ENCODE data around the gene STAC. TPM values are rescaled to one million over a fixed set of nuclear protein-coding genes. Genes with fewer than 3 reads are reported as not detected.
"Not testable (repeated sequence)": the region's sequence is repeated elsewhere in the genome, so short reads cannot be mapped to it uniquely, and the experiment has no call there.

STAC gene
- total RNA-seq, 4 donors from 2014 or later, result 0.45 to 5.1 (median 0.63) TPM

DNA sequence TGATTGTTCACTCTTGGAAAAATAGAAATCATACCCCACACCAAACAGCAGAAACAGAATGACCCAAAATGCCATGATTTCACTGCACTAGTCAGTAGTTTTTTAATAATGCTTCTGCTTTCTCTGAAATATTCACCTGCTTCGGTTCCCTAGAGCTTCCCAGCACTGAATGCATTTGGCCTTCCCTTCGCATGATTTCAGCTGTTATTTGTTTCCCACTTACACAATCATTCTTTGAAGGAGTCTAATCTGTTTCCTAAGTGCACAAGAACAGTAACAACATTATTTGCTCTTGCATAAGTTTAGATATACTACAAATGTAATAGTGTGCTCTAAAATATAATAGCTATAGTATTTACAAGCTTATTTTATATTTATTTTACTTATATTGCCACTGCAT, 178.7 kb downstream of the STAC start:
- no peaks in the 10 kb centered on the region for H3K4me1 ChIP-seq
- no peaks in the 10 kb centered on the region for H3K9me3 ChIP-seq
- H3K27ac ChIP-seq, result no peak overlapping the region
- 69% methylated on average over 2 of the region's 2 CpGs for WGBS
- no peak for TF ChIP-seq POLR2AphosphoS5 (IDR thresholded peaks at IDR 0.05)
- TF ChIP-seq, protein P1, sequence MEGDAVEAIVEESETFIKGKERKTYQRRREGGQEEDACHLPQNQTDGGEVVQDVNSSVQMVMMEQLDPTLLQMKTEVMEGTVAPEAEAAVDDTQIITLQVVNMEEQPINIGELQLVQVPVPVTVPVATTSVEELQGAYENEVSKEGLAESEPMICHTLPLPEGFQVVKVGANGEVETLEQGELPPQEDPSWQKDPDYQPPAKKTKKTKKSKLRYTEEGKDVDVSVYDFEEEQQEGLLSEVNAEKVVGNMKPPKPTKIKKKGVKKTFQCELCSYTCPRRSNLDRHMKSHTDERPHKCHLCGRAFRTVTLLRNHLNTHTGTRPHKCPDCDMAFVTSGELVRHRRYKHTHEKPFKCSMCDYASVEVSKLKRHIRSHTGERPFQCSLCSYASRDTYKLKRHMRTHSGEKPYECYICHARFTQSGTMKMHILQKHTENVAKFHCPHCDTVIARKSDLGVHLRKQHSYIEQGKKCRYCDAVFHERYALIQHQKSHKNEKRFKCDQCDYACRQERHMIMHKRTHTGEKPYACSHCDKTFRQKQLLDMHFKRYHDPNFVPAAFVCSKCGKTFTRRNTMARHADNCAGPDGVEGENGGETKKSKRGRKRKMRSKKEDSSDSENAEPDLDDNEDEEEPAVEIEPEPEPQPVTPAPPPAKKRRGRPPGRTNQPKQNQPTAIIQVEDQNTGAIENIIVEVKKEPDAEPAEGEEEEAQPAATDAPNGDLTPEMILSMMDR (IDR thresholded peaks at IDR 0.05), result no peak
- no peak overlapping the region for H3K4me3 ChIP-seq
- no peaks in the 10 kb centered on the region for H3K27me3 ChIP-seq
- no peaks in the 10 kb centered on the region for H3K36me3 ChIP-seq
- DNase-seq (ENCODE audit: low spot score in 2 of 2), result no peak

DNA sequence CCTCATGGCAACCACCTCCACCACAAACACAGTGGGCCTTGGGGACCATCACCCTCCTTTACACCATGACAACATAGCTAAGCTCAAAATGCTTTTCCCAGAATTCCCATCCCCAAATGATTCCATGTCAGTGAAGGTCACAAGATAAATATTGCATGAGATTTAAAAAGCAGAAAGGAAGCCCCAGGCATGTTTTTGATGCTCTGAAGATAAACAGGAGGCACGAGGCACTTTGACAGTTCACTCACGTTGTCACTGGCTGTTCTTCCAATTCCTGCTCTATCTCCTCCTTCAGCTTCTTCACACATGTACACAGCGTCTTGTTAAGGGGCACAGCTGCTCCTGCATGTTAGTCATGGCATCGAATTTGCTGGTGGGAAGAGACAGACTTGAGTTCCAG, 180.4 kb downstream of the STAC start:
- Histone ChIP-seq H3K4me3 (no peak overlapping the region), H3K36me3 (no peaks in the 10 kb centered on the region), H3K4me1 (no peaks in the 10 kb centered on the region), H3K9me3 (no peaks in the 10 kb centered on the region), H3K27ac (no peak overlapping the region), H3K27me3 (no peaks in the 10 kb centered on the region)
- WGBS, result 53% methylated on average over 4 of the region's 4 CpGs
- DNase-seq (ENCODE audit: low spot score in 2 of 2), result no peak
- TF ChIP-seq EP300 (IDR thresholded peaks at IDR 0.05), result no peak
- TF ChIP-seq, protein P1 (IDR thresholded peaks at IDR 0.05), result no peak
- no peak for TF ChIP-seq POLR2AphosphoS5 (IDR thresholded peaks at IDR 0.05)
- no peak for TF ChIP-seq POLR2A (IDR thresholded peaks at IDR 0.05)

DNA sequence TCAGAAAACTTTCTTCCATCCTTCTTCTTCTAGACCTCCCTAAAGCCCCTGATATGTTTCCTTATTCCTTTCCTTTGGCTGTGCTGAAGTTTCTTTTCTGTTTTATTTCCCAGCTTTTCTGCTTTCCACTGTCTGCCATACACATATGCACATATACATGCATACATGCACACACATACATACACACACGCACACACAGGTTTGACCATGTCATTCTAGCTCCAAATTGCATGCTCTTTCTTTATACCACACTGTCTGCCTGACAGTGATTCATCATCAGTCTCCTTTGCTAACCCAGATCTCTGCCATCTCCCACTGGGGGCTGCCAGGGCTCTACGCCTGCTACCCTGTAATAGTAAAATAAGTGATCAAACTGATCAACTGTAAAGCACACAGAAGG, 181.3 kb downstream of the STAC start:
- no peak for TF ChIP-seq POLR2A (IDR thresholded peaks at IDR 0.05)
- TF ChIP-seq POLR2AphosphoS5 (IDR thresholded peaks at IDR 0.05), result no peak
- TF ChIP-seq EP300 (IDR thresholded peaks at IDR 0.05), result no peak
- TF ChIP-seq, protein P1 (IDR thresholded peaks at IDR 0.05), result no peak
- no peaks in the 10 kb centered on the region for H3K4me1 ChIP-seq
- no peaks in the 10 kb centered on the region for H3K9me3 ChIP-seq
- no peak overlapping the region for H3K4me3 ChIP-seq
- no peaks in the 10 kb centered on the region for H3K36me3 ChIP-seq
- WGBS, result 88% methylated on average over 2 of the region's 2 CpGs
- no peaks in the 10 kb centered on the region for H3K27me3 ChIP-seq
- no peak overlapping the region for H3K27ac ChIP-seq
- DNase-seq (ENCODE audit: low spot score in 2 of 2), result no peak

DNA sequence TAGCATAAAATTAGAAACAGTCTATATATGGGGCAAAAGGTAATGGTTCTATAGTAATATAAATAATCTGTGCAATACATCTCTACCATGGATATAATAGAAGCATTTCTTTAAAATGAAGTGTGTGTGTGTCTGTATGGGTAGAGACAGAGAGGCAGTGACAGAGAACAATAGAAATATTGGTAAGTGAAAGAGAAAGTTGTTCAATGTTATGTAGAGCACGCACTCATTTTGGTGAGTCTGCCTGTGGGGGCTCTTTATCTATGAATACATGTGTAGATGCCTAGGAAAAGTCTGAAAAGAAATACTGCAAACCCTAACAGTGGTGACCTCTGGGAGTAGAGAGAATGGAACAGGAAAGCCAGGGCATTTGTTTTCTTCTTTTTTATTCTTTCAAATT, 182.6 kb downstream of the STAC start:
- Histone ChIP-seq H3K9me3 (peaks cover 3% of the 10 kb centered on the region), H3K36me3 (no peaks in the 10 kb centered on the region), H3K4me3 (no peak overlapping the region), H3K27ac (no peak overlapping the region), H3K4me1 (no peaks in the 10 kb centered on the region), H3K27me3 (no peaks in the 10 kb centered on the region)
- 52% methylated on average over 1 of the region's 1 CpG for WGBS
- TF ChIP-seq POLR2A (IDR thresholded peaks at IDR 0.05) (no peak), POLR2AphosphoS5 (IDR thresholded peaks at IDR 0.05) (no peak), EP300 (IDR thresholded peaks at IDR 0.05) (no peak)
- TF ChIP-seq, protein P1 (IDR thresholded peaks at IDR 0.05), result no peak
- no peak for DNase-seq (ENCODE audit: low spot score in 2 of 2)

DNA sequence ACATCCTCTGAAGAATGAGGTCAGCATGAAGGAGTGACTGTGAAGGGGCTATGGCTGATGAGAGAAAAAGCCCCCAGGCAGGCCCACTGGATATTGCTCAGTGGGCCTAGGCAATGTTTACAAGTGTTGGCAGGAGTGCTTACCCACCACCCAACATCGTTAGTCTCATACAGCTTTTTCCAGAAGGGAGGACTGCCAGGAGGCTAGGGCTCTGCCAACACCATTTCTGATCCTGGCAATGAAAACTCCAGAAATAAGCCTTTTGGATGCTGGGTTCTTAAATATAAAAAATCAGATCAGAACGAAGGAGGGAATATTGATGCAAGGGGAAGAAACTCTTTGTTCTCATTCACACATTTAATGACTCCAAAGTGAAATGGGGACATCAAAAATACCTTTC, 194.9 kb downstream of the STAC start:
- H3K27me3 ChIP-seq, result no peaks in the 10 kb centered on the region
- whole genome bisulfite sequencing, result 55% methylated on average over 2 of the region's 2 CpGs
- TF ChIP-seq EP300 (IDR thresholded peaks at IDR 0.05) (no peak), POLR2AphosphoS5 (IDR thresholded peaks at IDR 0.05) (no peak), POLR2A (IDR thresholded peaks at IDR 0.05) (no peak)
- TF ChIP-seq, protein P1 (IDR thresholded peaks at IDR 0.05), result no peak
- no peaks in the 10 kb centered on the region for H3K36me3 ChIP-seq
- no peak overlapping the region for H3K27ac ChIP-seq
- no peaks in the 10 kb centered on the region for H3K4me1 ChIP-seq
- no peak for DNase-seq (ENCODE audit: low spot score in 2 of 2)
- no peaks in the 10 kb centered on the region for H3K9me3 ChIP-seq
- H3K4me3 ChIP-seq, result no peak overlapping the region

DNA sequence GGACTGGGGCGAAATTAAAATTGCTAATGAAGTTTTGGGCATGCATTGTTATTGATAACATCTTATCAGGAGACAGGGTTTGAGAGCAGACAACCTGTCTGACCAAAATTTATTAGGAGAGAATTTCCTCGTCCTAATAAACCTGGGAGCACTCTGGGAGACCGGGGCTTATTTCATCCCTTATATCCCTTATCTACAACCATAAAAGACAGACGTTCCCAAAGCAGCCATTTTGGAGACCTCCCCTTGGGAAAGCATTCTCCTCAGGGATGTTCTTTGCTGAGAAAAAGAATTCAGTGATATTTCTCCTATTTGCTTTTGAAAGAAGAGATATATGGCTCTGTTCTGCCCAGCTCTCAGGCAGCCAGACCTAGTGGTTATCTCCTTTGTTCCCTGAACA, 198.1 kb downstream of the STAC start:
- H3K4me1 ChIP-seq; DNase-seq (ENCODE audit: low spot score in 2 of 2); H3K27me3 ChIP-seq; H3K27ac ChIP-seq; H3K9me3 ChIP-seq; H3K36me3 ChIP-seq; H3K4me3 ChIP-seq: not testable (repeated sequence)
- 86% methylated on average over 4 of the region's 4 CpGs for WGBS

Measured in suprapubic skin (tissue), 4 donors.